ENCODE data around the gene ERBIN.
A peak's percentile ranks its signal among the peaks of the same experiment; 100 is the strongest.

GRCh38 chr5:65925601-65926275 lies 637 bp upstream of the ERBIN start:
- TF ChIP-seq POLR2A (IDR thresholded peaks at IDR 0.05; ENCODE audit: low read depth, low read length): peak; percentile 39
- TF ChIP-seq TAF1 (IDR thresholded peaks at IDR 0.05; ENCODE audit: low read depth, low read length): peak; percentile 64; the same call in 1 of the 2 replicates
- TF ChIP-seq POLR2AphosphoS5 (IDR thresholded peaks at IDR 0.05; ENCODE audit: low read depth, low read length): no peak; the same call in 1 of the 2 replicates
- TF ChIP-seq SPI1 (IDR thresholded peaks at IDR 0.05; ENCODE audit: low read depth, low read length): no peak
- no peak for TF ChIP-seq POU2F2 (IDR thresholded peaks at IDR 0.05; ENCODE audit: low read depth, low read length)
